HL-60 (cell line): ENCODE results near the gene RAC3.
A peak's percentile ranks its signal among the peaks of the same experiment; 100 is the strongest.

ENCODE experiments used
- DNase-seq, 2 experiments: peaks; one replicate each; pipeline ENCODE4 v3.0.0-alpha.2; 2010 to 2020; ENCODE audit warnings: low read depth in 1 of 2, low spot score in 1 of 2
- H3K27ac ChIP-seq: fragments of 250-450 bp; sonication (Bioruptor Pico); replicated peaks from 2 replicates; pipeline ENCODE4 v1.5.1; 2020; ENCODE audit warnings: mild to moderate bottlenecking, moderate library complexity
- H3K27me3 ChIP-seq: fragments of 250-450 bp; sonication (Bioruptor Pico); 2 replicates; pipeline ENCODE4 v1.5.1; 2021; ENCODE audit warnings: mild to moderate bottlenecking, moderate library complexity; ENCODE audit not compliant: insufficient read depth, poor library complexity, severe bottlenecking
- H3K4me3 ChIP-seq: replicated peaks from 2 replicates; pipeline ENCODE4 v1.5.1; 2011; ENCODE audit warnings: mild to moderate bottlenecking, control low read depth, low read length; ENCODE audit not compliant: insufficient read depth
- CTCF ChIP-seq: IDR thresholded peaks from one replicate; pipeline ENCODE4 v1.5.1; 2011; ENCODE audit warnings: low read length, control low read depth, inconsistent platforms; ENCODE audit not compliant: insufficient read depth
- GABPA ChIP-seq: IDR thresholded peaks from 2 replicates; pipeline ENCODE4 v1.6.1; 2012; ENCODE audit warnings: low read depth
- POLR2AphosphoS5 ChIP-seq: IDR thresholded peaks from 2 replicates; pipeline ENCODE4 v1.6.1; 2012; ENCODE audit warnings: low read depth
- REST ChIP-seq: IDR thresholded peaks from 2 replicates; pipeline ENCODE4 v1.6.1; 2012; ENCODE audit warnings: low read depth; ENCODE audit not compliant: insufficient replicate concordance
- SPI1 ChIP-seq: IDR thresholded peaks from 2 replicates; pipeline ENCODE4 v1.6.1; 2012; ENCODE audit warnings: low read depth, mild to moderate bottlenecking, borderline replicate concordance

Gene RAC3

DNA sequence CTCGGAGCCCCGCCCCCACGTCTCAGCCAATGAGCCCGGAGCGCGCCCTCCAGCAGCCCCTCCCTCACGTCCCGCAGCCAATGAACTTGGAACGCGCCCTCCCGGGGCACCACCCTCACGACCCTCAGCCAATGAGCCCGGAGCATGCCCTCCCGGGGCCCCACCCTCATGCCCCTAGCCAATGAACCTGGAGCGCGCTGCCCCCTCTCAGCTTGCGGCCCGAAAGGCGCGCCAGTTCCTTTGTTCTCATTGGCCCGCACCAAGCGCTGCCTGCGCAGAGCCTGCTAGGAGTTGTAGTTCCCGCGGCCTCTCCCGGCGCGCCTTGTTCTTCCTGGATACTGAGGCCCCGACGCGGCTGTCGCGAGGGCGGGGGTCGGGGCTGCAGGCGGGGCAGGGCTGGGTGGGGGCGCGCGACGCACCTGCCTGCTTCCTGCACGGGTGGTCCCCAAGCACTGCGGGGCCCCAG, 8.5 kb upstream of the RAC3 start, which contains the start of gene LRRC45:
LRRC45 (plus strand) TSS at position 325 of the 466 bp plus-strand sequence. CDS start 339 bp downstream, outside the sequence.
- Histone ChIP-seq H3K27ac (peak within 1 kb of the TSS; percentile 88), H3K4me3 (peak within 1 kb of the TSS; percentile 85), H3K27me3 (no peaks in the 10 kb centered on the region)
- DNase-seq: peak; percentile 99 to 100
- TF ChIP-seq SPI1: no peak; the same call in 1 of the 2 replicates
- no peak for TF ChIP-seq CTCF

GRCh38 chr17:82023447-82024241, 7.8 kb upstream of the RAC3 start:
- Histone ChIP-seq H3K27ac (peak overlapping the region; percentile 76), H3K4me3 (peak overlapping the region; percentile 85), H3K27me3 (no peaks in the 10 kb centered on the region)
- TF ChIP-seq CTCF (no peak), POLR2AphosphoS5 (no peak), GABPA (no peak), SPI1 (peak; percentile 22; the same call in 1 of the 2 replicates), REST (no peak)
- DNase-seq: peak; percentile 54 to 73

GRCh38 chr17:82024859-82025258, 6.6 kb upstream of the RAC3 start:
- no peak for DNase-seq
- TF ChIP-seq POLR2AphosphoS5 (no peak), GABPA (no peak), REST (no peak), CTCF (no peak)
- Histone ChIP-seq H3K27me3 (no peaks in the 10 kb centered on the region), H3K4me3 (no peak overlapping the region), H3K27ac (no peak overlapping the region)
